ENCODE data around the gene ABLIM3. TPM values are rescaled to one million over a fixed set of nuclear protein-coding genes. Genes with fewer than 3 reads are reported as not detected.

Gene ABLIM3
- total RNA-seq, 3 donors from 2014 or later = 26.3 to 61.9 (median 57.4) TPM

DNA sequence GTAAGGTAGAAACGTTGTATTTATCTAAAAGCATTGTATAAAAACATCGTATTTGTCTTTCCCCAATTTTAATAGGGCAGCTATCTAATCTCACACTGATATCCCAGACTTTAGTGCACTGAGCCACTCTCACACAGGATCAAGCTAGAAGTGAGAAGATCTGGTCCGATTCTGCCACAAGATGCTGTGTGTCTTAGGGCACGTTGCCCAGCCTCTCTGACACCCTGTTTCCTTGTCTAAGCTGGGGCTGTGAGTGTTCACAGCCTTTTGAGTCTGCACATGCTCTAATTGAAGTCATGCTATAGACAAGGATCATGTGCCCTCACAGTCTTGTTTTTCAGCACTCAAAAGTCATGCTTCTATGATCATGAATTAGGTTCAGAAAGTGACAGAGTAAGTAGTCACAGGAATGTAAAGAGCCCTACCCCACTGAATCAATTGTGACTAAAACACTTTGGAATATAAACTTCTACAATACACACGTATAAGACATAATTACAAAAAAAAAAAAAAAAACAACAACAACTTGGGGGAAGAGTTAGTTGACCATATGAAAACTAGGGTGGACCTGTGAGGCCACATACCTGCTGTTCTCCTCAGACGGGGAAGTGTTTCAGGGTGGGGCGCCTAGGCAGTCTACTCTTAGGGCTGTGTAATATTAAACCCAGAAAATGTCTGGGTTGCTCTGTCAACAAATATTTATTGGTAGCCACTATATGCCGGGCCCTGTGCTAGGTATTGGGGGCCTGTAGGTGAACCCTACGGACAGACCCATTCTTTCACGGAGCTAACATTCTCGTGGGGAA is 893 bp upstream of the ABLIM3 start:
- Histone ChIP-seq H3K9me3 (no peaks in the 10 kb centered on the region), H3K4me3 (no peak overlapping the region), H3K27me3 (no peaks in the 10 kb centered on the region), H3K36me3 (no peaks in the 10 kb centered on the region), H3K27ac (no peak overlapping the region), H3K4me1 (no peaks in the 10 kb centered on the region)
- intact Hi-C loops (cut with DNase I; ENCODE audit: low total_unique reads) = no loop called here
- no peak for TF ChIP-seq POLR2A (IDR thresholded peaks at IDR 0.05)
- TF ChIP-seq, protein P1, sequence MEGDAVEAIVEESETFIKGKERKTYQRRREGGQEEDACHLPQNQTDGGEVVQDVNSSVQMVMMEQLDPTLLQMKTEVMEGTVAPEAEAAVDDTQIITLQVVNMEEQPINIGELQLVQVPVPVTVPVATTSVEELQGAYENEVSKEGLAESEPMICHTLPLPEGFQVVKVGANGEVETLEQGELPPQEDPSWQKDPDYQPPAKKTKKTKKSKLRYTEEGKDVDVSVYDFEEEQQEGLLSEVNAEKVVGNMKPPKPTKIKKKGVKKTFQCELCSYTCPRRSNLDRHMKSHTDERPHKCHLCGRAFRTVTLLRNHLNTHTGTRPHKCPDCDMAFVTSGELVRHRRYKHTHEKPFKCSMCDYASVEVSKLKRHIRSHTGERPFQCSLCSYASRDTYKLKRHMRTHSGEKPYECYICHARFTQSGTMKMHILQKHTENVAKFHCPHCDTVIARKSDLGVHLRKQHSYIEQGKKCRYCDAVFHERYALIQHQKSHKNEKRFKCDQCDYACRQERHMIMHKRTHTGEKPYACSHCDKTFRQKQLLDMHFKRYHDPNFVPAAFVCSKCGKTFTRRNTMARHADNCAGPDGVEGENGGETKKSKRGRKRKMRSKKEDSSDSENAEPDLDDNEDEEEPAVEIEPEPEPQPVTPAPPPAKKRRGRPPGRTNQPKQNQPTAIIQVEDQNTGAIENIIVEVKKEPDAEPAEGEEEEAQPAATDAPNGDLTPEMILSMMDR (IDR thresholded peaks at IDR 0.05) = no peak
- TF ChIP-seq POLR2AphosphoS5 (IDR thresholded peaks at IDR 0.05) = no peak
- no peak for DNase-seq (ENCODE audit: low spot score in 2 of 2)

DNA sequence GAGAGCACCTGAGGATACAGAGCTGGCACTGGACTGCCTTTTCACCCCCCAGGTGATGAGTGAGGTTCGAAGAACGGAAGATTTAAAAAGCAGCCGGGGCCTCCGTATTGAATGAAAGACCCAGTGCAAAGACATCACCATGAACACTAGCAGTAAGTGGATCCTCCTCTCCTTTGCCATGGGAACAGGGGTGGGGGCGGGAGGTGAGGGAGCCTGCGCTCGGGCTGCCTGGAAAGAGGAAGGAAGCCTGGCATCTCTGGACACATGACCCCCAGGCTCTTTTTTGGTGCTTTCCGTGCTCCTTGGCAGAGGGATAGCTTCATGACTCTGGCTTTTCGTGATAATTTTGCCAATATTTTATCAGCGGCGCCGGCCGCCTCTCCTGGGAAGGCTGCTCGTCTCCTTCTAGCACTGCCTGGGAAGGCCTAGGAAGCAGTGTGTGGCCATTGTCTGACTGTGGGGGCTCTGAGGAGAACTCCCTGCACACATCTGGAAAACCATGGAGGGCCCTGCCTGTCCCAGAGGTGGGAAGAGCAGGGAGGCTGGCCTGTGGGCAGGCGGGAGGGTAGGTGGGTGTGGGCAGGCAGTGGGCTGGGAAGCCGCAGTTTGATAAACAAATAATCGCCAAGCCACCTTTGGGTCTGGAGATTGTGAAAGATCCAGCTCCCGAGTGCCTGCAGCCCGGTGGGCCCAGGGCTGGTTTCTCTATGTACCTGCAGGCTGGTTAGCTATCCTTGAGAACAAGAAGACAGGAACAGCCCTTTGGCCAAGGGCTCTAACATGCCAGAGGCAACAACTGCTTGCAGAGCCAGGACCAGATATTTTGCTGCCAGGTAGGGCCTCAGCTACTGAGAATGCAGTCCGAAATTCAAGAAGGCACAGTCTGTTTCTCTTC is 911 bp downstream of the ABLIM3 start:
- TF ChIP-seq, protein P1 (IDR thresholded peaks at IDR 0.05) = no peak
- no peak for TF ChIP-seq POLR2A (IDR thresholded peaks at IDR 0.05)
- TF ChIP-seq POLR2AphosphoS5 (IDR thresholded peaks at IDR 0.05) = no peak
- Histone ChIP-seq H3K4me1 (no peaks in the 10 kb centered on the region), H3K9me3 (no peaks in the 10 kb centered on the region), H3K27ac (peak overlapping the region; percentile 68 to 90), H3K4me3 (peak overlapping the region; percentile 65 to 80 (median 80)), H3K27me3 (no peaks in the 10 kb centered on the region), H3K36me3 (no peaks in the 10 kb centered on the region)
- no peak for DNase-seq (ENCODE audit: low spot score in 2 of 2)
- intact Hi-C loops (cut with DNase I; ENCODE audit: low total_unique reads) = no loop called here

DNA sequence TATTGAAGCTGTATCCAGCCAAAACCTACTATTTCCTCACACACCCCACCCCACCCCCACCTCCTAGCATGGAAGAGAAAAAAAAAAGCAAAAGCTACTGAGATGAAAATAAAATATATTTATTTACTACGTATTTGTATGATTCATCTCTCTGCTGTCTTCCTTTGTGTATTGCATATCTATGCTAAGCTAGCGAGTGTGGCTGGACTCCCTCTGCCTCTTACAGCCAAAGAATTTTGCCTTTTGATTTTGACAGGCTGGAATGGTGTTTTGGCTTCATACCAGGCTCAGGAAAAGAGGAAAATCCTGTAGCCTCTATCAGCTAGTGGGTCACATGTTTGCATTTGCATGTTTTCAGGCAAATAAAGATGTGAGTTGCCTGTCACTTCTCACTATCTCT is 2.2 kb downstream of the ABLIM3 start:
- no peak overlapping the region for H3K4me3 ChIP-seq
- TF ChIP-seq POLR2A (IDR thresholded peaks at IDR 0.05) = no peak
- TF ChIP-seq, protein P1 (IDR thresholded peaks at IDR 0.05) = no peak
- TF ChIP-seq POLR2AphosphoS5 (IDR thresholded peaks at IDR 0.05) = no peak
- peak overlapping the region; percentile 45 to 46 for H3K27ac ChIP-seq
- intact Hi-C loops (cut with DNase I; ENCODE audit: low total_unique reads) = no loop called here
- H3K27me3 ChIP-seq = no peaks in the 10 kb centered on the region
- no peaks in the 10 kb centered on the region for H3K36me3 ChIP-seq
- no peaks in the 10 kb centered on the region for H3K9me3 ChIP-seq
- no peak for DNase-seq (ENCODE audit: low spot score in 2 of 2)
- H3K4me1 ChIP-seq = no peaks in the 10 kb centered on the region

DNA sequence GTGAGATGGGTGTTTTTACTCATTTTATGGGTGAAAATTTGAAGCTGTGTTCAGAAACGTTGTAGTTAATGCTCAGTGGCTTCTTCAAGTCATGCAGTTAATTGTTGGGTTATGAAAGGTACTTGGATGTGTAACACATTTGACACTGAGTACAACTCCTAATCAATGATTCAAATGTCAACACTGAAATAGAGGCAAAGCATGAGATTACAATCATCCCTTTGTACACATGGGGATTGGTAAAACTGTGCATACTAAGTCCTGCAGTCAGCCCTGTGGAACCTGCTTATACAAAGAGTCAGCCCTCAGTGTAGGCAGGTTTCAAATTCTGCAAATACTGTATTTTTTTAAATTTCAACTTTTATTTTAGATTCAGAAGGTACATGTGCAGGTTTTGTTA is 3.3 kb downstream of the ABLIM3 start:
- Histone ChIP-seq H3K36me3 (no peaks in the 10 kb centered on the region), H3K27ac (no peak overlapping the region), H3K4me1 (no peaks in the 10 kb centered on the region), H3K27me3 (no peaks in the 10 kb centered on the region), H3K9me3 (no peaks in the 10 kb centered on the region), H3K4me3 (no peak overlapping the region)
- intact Hi-C loops (cut with DNase I; ENCODE audit: low total_unique reads) = no loop called here
- TF ChIP-seq, protein P1 (IDR thresholded peaks at IDR 0.05) = no peak
- no peak for TF ChIP-seq POLR2A (IDR thresholded peaks at IDR 0.05)
- no peak for TF ChIP-seq POLR2AphosphoS5 (IDR thresholded peaks at IDR 0.05)
- DNase-seq (ENCODE audit: low spot score in 2 of 2) = no peak

DNA sequence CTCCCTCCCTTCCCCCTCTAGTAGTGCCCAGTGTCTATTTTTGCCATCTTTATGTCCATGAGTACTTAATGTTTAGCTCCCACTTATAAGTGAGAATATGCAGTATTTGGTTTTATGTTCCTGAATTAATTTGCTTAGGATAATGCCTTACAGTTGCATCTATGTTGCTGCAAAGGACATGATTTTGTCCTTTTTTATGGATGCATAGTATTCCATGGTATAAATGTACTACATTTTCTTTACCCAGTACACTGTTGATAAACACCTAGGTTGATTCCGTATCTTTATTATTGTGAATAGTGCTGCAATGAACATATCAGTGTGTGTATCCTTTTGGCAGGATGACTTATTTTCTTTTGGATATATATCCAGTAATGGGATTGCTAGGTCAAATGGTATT is 3.8 kb downstream of the ABLIM3 start:
- TF ChIP-seq POLR2A (IDR thresholded peaks at IDR 0.05) (no peak), POLR2AphosphoS5 (IDR thresholded peaks at IDR 0.05) (no peak)
- TF ChIP-seq, protein P1 (IDR thresholded peaks at IDR 0.05) = no peak
- Histone ChIP-seq H3K36me3 (no peaks in the 10 kb centered on the region), H3K4me3 (no peak overlapping the region), H3K27me3 (no peaks in the 10 kb centered on the region), H3K27ac (no peak overlapping the region), H3K4me1 (no peaks in the 10 kb centered on the region), H3K9me3 (no peaks in the 10 kb centered on the region)
- no peak for DNase-seq (ENCODE audit: low spot score in 2 of 2)
- intact Hi-C loops (cut with DNase I; ENCODE audit: low total_unique reads) = no loop called here

Measured in breast epithelium (tissue), 4 donors.